GM12864 (cell line): ENCODE results near the gene CEP126.
"Not testable (repeated sequence)": the region's sequence is repeated elsewhere in the genome, so short reads cannot be mapped to it uniquely, and the experiment has no call there.

Experiments used
- DNase-seq: peaks from one replicate; pipeline ENCODE4 v3.0.0-alpha.2; 2011; ENCODE audit warnings: low read depth
- H3K4me3 ChIP-seq: 2 replicates; pipeline ENCODE4 v1.5.1; 2011; ENCODE audit warnings: mild to moderate bottlenecking, low read depth, low read length, control low read depth
- TF ChIP-seq, protein P1 (sequence below): IDR thresholded peaks from 2 replicates; pipeline ENCODE4 v1.5.1; 2011; ENCODE audit warnings: low read depth, mild to moderate bottlenecking, moderate library complexity, low read length, control low read depth, inconsistent platforms; ENCODE audit errors: missing control alignments

The CEP126 gene

DNA sequence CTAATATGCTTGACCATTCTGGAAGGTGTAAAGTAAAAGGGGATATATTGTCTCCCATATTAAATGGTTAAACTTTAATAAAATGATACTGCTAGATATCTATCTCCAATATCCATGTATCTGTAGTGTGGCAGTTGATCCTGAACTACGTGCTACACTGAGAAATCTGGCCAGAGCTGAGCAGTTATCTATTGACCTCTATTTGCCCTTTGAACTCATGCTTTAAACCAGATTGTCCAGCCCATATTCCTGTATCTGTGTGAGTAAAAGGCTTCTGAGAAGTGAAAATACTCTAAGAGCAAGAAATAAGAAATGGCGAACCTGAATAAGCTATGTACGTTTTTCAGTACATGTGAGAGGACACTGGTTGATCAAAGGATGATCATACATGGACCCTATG lies 40.5 kb downstream of the CEP126 start:
- H3K4me3 ChIP-seq, result no peak overlapping the region
- TF ChIP-seq, protein P1, sequence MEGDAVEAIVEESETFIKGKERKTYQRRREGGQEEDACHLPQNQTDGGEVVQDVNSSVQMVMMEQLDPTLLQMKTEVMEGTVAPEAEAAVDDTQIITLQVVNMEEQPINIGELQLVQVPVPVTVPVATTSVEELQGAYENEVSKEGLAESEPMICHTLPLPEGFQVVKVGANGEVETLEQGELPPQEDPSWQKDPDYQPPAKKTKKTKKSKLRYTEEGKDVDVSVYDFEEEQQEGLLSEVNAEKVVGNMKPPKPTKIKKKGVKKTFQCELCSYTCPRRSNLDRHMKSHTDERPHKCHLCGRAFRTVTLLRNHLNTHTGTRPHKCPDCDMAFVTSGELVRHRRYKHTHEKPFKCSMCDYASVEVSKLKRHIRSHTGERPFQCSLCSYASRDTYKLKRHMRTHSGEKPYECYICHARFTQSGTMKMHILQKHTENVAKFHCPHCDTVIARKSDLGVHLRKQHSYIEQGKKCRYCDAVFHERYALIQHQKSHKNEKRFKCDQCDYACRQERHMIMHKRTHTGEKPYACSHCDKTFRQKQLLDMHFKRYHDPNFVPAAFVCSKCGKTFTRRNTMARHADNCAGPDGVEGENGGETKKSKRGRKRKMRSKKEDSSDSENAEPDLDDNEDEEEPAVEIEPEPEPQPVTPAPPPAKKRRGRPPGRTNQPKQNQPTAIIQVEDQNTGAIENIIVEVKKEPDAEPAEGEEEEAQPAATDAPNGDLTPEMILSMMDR, result no peak
- no peak for DNase-seq

DNA sequence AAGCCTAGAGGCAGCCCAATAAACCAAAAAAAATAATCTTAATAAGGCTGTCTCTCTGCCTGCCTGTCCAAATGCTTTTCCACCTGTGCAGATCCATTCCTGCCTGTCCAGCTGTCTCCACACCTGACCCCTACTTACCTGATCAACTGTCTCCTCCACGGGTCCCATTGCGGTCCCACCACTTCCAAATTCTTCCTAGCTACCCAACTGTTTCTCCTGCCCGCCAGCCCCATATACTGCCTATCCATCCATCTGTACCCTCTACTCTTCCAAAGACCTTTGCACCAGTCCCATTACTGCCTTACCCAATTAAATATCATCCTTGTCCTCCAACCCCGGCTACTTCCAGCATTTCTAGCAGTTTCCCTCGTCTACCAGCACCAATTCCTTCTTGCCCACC lies 40.9 kb downstream of the CEP126 start:
- TF ChIP-seq, protein P1, result no peak
- DNase-seq, result no peak
- H3K4me3 ChIP-seq, result no peak overlapping the region

DNA sequence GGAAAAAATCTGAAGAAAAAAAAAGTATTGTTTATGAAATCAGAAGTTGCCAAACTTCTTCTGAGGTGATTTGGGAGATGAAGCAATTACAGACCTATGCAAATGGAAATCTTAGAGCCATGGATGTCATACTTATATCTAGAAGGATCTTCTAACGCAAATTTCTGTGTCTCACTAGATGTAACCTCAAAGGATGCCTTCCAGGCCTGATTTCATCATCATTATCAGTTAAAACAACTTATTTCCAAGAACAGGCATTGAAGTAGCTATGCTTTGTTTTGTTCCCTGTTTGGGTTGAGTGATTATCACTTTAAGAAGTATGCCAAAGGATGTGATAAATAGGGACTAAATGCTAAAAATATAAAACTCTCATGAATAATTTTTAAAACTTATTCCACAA lies 45.4 kb downstream of the CEP126 start:
- DNase-seq, result no peak
- H3K4me3 ChIP-seq, result no peak overlapping the region
- TF ChIP-seq, protein P1, result no peak

DNA sequence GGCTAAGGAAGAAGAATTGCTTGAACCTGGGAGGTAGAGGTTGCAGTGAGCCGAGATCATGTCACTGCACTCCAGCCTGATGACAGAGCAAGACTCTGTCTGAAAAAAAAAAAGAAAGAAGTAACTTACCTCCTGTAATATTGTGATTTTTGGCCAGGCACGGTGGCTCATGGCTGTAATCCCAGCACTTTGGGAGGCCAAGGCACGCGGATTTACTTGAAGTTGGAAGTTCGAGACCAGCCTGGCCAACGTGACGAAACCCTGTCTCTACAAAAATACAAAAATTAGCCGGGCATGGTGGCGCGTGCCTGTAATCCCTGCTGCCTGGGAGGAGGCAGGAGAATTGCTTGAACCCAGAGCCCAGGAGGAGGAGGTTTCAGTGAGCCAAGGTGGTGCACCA lies 49.4 kb downstream of the CEP126 start:
- DNase-seq, H3K4me3 ChIP-seq: not testable (repeated sequence)

DNA sequence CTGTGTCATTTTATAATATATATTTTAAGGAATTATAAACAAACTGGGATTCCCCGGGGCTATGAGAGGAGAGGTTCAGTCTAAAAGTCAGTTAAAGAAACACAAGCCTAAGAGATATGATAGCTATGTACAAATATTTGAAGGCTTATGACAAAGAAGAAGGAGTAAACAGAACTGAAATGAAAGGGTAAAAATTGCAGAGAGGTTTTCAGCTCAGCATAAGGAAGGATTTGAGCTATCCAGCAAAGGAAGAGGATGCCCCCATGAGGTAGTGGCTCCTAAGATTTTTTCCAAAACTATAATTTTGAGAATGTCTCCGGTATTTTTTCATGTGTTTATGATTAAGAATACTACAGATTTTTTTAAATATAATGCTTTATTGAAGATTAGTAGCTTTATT lies 59.4 kb downstream of the CEP126 start:
- no peak overlapping the region for H3K4me3 ChIP-seq
- DNase-seq, result no peak
- TF ChIP-seq, protein P1, result no peak

DNA sequence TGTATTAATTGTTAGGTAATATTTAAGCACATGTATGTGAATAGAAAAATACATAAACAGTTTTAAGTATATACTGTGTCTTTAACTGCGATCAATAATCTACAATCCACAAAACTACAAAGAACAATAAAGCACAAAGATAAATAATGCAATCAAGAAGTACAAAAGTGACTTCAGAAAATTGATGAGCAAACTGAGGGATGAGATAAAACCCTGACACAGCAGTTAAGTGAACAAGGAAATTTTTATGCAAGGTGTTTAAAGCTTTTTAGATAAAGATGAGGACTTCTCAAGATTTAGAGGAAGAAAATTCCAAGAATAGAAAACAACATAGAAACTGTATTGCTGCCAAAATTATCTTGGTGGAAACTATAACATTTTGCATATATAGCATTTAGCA lies 60.0 kb downstream of the CEP126 start:
- H3K4me3 ChIP-seq, result no peak overlapping the region
- TF ChIP-seq, protein P1, result no peak
- no peak for DNase-seq

DNA sequence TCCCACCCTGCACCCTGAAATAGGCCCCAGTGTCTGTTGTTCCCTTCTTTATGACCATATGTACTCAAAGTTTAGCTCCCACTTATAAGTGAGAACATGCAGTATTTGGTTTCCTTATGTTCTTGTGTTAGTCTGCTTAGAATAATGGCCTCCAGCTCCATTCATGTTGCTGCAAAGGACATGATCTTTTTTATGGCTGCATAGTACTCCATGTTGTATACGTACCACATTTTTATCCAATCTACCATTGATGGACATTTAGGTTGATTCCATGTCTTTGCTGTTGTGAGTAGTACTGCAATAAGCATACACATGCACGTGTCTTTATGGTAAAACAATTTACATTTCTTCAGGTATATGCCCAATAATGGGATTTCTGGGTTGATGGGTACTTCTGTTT lies 60.9 kb downstream of the CEP126 start:
- TF ChIP-seq, protein P1, result no peak
- no peak overlapping the region for H3K4me3 ChIP-seq
- no peak for DNase-seq

DNA sequence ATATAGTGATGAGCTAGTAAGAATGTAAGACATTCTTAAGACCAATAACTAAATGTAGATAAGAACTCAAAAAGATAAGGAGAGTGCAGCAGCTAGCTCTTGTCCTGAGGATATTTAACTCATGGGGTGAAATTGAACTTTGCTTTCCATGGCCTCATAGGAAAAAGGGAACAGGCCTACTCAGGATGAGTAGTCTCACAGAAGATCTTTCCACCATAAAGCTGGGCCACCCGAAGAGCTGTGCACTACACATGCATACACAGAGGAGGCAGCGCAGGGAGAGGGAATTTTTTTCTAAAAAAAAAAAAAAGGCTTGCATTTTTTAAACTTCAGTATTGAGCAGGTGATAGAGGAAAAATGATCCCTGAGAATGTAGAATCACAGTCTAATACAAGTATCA lies 72.6 kb downstream of the CEP126 start:
- TF ChIP-seq, protein P1, result no peak
- DNase-seq, result no peak
- no peak overlapping the region for H3K4me3 ChIP-seq
